ENCODE data around the gene NBEAL1.
"Not testable (repeated sequence)": the region's sequence is repeated elsewhere in the genome, so short reads cannot be mapped to it uniquely, and the experiment has no call there.

NBEAL1 gene

GRCh38 chr2:203040966-203041521, 26.4 kb downstream of the NBEAL1 start:
- no peak for DNase-seq

DNA sequence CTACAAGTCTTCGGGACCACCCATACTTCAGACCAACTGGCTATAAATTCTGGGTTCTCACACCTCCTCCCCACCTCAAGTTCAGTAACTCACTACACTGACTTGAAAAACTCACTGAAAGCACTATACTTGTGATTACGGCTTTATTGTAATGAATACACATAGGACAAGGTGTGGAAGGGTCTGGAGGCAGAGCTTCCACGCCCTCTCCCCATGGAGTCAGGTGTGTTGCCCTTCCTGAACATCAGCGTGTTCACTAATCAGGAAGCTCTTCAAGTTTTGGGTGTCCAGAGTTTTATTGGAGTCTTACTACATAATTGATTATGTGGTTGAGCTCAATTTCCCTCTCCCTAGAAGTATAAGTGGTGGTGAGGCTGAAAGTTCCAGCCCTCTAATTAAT, 27.5 kb downstream of the NBEAL1 start:
- DNase-seq: no peak

DNA sequence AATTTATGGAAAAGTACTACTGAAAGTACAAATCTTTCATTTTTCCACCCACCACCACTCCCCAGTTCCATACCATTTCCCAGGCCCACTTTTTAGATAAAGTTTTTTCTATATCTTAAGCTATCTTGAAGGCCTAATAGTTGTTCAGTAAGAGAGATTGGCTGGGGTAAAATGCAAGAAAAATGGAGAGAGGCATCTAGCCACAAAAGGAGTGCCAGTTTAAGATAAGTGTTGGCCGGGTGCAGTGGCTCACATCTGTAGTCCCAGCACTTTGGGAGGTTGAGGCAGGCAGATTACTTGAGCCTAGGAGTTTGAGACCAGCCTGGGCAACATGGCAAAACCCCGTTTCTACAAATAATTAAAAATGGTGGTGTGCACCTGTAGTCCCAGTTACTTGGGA, 28.6 kb downstream of the NBEAL1 start:
- DNase-seq: no peak

GRCh38 chr2:203045867-203046266, 31.2 kb downstream of the NBEAL1 start:
- DNase-seq: no peak

DNA sequence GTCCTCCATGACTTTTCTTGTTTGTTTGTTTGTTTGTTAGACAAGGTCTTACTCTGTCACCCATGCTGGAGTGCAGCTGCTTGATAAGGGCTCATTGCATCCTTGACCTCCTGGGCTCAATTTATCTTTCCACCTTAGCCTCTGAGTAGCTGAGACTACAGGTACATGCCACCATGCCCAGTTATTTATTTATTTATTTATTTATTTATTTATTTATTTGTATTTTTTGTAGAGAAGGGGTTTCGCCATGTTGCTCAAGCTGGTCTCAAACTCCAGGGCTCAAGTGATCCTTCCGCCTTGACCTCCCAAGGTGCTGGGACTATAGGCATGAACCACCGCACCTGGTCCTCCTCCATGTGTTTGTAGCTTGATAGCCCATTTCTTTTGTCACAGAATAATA, 37.9 kb downstream of the NBEAL1 start:
- DNase-seq: no peak

GRCh38 chr2:203059567-203060240, 45.0 kb downstream of the NBEAL1 start:
- DNase-seq: no peak

GRCh38 chr2:203061346-203061745, 46.7 kb downstream of the NBEAL1 start:
- no peak for DNase-seq

DNA sequence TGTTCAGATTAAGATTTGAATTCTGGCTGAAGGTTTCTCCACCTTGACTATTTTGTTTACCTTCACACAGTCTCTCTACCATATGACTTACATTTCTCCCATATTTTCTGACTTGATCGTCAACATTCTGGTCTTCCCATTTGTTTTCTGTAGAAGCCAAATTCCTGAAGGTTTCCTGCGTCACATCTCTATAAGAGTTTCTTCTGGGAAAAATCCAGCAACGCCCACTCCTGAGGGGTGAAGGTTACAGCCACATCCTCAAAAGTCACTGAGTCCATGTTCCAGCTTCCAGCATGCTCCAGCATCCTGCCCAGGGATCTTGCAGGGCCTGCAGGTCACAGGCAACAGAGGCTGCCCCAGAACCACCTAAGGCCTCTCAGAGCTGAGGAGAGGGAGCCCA, 47.5 kb downstream of the NBEAL1 start:
- DNase-seq: no peak

DNA sequence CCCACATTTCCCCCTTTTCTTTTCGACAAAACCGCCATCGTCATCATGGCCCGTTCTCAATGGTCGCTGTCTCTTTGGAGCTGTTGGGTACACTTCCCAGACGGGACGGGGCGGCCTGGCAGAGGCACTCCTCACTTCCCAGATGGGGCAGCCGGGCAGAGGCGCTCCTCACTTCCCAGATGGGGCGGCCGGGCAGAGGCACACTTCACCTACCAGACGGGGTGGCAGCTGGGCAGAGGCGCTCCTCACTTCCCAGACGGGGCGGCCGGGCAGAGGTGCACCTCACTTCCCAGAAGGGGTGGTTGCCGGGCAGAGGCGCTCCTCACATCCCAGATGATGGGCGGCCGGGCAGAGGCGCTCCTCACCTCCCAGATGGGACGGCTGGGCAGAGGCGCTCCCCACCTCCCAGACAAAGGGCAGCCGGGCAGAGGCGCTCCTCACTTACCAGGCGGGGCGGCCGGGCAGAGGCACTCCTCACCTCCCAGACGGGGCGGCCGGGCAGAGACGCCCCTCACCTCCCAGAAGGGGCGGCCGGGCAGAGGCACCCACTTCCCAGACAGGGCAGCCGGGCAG, 51.9 kb downstream of the NBEAL1 start:
- DNase-seq: not testable (repeated sequence)

- no peak for DNase-seq
Observed at GRCh38 chr2:203070701-203071100, 56.0 kb downstream of the NBEAL1 start.

GRCh38 chr2:203071148-203071547, 56.5 kb downstream of the NBEAL1 start:
- DNase-seq: no peak

DNA sequence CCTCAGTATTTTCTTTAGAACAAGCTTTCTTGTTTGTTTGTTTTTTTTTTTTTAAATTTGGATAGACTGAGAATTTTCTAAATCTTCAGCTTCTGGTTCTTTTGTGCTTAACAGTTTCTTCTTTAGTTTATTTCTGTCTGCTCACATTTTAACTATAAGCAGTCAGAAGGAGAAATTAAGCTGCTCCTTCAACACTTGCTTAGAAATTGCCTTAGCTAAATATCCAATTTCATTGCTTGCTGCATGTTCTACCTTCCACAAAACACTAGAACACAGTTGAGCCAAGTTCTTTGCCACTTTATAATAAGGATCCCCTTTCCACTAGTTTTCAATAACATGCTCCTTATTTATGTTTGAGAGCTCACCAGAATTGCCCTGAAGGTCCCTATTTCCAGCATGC, 57.7 kb downstream of the NBEAL1 start:
- DNase-seq: no peak

- no peak for DNase-seq
Observed at GRCh38 chr2:203077451-203077850, 62.8 kb downstream of the NBEAL1 start.

GRCh38 chr2:203080447-203081045, 65.9 kb downstream of the NBEAL1 start:
- no peak for DNase-seq

GRCh38 chr2:203083328-203083727, 68.7 kb downstream of the NBEAL1 start:
- DNase-seq: no peak

DNA sequence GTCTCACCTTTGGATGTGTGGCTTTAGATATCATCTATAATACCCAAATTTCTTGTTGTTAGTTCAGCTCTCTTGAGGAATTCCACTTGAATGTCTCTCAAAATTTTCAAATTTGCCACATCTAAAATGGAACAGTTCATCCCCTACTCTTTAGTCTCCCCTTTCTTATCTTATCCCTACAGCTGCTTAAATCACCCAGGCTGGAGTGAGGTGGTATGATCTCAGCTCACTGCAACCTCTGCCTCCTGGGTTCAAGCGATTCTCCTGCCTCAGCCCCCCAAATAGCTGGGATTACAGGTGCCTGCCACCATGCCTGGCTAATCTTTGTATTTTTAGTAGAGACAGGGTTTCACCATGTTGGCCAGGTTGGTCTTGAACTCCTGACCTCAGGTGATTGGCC, 71.7 kb downstream of the NBEAL1 start:
- DNase-seq: not testable (repeated sequence)

DNA sequence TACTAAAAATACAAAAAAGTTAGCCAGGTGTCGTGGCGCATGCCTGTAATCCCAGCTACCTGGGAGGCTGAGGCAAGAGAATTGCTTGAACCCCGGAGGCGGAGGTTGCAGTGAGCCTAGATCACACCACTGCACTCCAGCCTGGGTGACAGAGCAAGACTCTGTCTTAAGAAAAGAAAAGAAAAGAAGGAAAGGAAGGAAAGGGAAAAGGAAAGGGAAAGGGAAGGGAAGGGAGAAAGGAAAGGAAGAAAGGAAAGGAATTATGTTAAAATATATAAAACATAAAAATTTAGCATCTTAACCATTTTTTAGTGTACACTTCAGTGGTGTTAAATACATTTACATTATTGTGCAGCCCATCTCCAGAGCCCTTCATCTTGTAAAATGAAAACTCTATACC, 76.0 kb downstream of the NBEAL1 start:
- not testable (repeated sequence) for DNase-seq

DNA sequence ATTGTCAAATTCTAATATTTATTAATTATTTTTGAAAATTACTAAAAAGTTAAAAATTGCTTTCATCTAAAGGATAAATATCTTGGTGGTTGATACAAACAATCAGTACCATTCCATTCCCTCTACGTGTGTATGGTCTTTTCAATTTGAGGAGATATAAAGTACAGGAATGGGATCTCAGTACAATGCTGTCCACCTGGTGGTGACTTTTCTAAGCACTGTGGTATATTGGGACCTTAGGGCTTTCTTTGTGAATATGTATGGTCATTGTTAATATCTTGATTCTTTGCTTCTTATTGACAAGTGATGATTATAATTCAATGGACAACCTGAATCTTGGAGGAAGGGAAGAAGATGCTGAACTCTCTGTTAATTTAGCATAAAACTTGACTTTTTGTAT, 83.1 kb downstream of the NBEAL1 start:
- DNase-seq: no peak

- DNase-seq: not testable (repeated sequence)
Observed at GRCh38 chr2:203102357-203102756, 87.7 kb downstream of the NBEAL1 start.

- no peak for DNase-seq
Observed at GRCh38 chr2:203104273-203104672, 89.6 kb downstream of the NBEAL1 start.

DNA sequence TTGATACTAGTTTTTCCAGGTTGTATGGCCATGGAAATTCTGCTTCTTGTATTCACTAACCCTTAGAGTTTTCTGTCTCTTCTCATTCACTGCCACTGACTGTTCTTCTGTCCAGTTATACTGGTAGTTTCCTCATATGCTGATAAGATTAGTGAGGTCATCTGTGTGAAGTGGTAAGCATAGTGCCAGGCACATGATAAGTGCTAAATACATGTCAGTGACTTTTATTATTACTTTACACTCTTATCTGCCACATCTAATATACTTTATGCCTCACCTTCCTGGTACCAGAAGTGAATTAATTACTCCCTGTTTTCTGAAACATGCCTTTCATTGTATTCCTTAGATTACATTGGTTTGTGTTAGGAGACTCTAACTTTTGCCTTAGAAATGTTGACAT, 91.3 kb downstream of the NBEAL1 start:
- no peak for DNase-seq

- DNase-seq: not testable (repeated sequence)
Observed at GRCh38 chr2:203110496-203110895, 95.8 kb downstream of the NBEAL1 start.

DNA sequence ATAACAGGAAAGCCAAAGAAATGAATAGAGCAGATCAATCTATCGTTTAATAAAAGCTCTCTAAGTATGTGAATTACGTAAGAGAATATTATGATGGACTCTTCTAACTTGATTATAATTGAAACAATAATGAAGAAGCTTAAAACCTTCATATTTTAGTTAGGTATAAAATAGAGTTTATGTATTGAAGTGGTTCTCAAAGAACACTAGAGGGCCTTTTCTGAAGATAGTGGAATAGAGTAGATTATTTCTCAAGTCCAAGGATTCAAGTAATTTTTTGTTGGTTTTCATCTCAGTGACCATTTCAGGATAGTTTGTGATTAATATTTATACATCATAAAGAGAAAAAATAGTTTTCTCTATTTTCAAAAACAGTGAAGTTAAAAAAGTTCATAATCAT, 97.7 kb downstream of the NBEAL1 start:
- no peak for DNase-seq

GRCh38 chr2:203115201-203115700, 100.6 kb downstream of the NBEAL1 start:
- not testable (repeated sequence) for DNase-seq

All from NCI-H2029 (cell line).